BE2C (cell line): ENCODE data around the gene MEF2C.

Experiments
- DNase-seq: peaks from one replicate; pipeline ENCODE4 v3.0.0-alpha.2; 2020
- H3K27me3 ChIP-seq: fragments of 250-450 bp; sonication (Bioruptor Pico); 2 replicates; pipeline ENCODE4 v1.5.1; 2020; ENCODE audit warnings: mild to moderate bottlenecking
- H3K36me3 ChIP-seq: fragments of 250-450 bp; sonication (Bioruptor Pico); 2 replicates; pipeline ENCODE4 v1.5.1; 2020; ENCODE audit warnings: mild to moderate bottlenecking
- H3K4me1 ChIP-seq: fragments of 250-450 bp; sonication (Bioruptor Pico); 2 replicates; pipeline ENCODE4 v1.5.1; 2020
- H3K4me3 ChIP-seq: 2 replicates; pipeline ENCODE4 v1.5.1; 2011; ENCODE audit warnings: low read depth, low read length
- H3K9me3 ChIP-seq: fragments of 250-450 bp; sonication (Bioruptor Pico); 2 replicates; pipeline ENCODE4 v1.5.1; 2020
- TF ChIP-seq, protein P1 (sequence below): IDR thresholded peaks from 2 replicates; pipeline ENCODE4 v1.5.1; 2012; ENCODE audit warnings: mild to moderate bottlenecking, low read depth, low read length

The MEF2C gene

DNA sequence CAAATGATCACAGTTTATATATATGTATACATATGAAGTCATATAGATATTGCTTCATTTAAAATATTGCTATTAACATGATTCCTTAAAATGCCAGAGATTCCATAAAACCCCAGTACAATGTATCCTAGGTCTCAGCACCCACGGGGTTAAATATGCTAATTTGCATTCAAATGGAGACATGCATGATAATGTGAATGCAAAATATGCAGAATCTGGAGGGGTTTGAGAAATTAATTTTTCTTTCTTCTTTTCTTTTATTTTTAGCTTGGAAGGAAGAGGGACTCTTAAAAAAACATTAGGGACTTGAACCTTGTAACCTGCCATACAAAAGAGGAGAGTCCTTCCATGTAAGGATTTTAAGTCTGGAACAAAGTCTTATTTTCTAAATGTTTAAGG, 211.9 kb downstream of the MEF2C start:
- TF ChIP-seq, protein P1, sequence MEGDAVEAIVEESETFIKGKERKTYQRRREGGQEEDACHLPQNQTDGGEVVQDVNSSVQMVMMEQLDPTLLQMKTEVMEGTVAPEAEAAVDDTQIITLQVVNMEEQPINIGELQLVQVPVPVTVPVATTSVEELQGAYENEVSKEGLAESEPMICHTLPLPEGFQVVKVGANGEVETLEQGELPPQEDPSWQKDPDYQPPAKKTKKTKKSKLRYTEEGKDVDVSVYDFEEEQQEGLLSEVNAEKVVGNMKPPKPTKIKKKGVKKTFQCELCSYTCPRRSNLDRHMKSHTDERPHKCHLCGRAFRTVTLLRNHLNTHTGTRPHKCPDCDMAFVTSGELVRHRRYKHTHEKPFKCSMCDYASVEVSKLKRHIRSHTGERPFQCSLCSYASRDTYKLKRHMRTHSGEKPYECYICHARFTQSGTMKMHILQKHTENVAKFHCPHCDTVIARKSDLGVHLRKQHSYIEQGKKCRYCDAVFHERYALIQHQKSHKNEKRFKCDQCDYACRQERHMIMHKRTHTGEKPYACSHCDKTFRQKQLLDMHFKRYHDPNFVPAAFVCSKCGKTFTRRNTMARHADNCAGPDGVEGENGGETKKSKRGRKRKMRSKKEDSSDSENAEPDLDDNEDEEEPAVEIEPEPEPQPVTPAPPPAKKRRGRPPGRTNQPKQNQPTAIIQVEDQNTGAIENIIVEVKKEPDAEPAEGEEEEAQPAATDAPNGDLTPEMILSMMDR = no peak
- Histone ChIP-seq H3K36me3 (no peaks in the 10 kb centered on the region), H3K4me1 (no peaks in the 10 kb centered on the region), H3K4me3 (no peak overlapping the region), H3K27me3 (peaks cover 99% of the 10 kb centered on the region), H3K9me3 (no peaks in the 10 kb centered on the region)
- no peak for DNase-seq

DNA sequence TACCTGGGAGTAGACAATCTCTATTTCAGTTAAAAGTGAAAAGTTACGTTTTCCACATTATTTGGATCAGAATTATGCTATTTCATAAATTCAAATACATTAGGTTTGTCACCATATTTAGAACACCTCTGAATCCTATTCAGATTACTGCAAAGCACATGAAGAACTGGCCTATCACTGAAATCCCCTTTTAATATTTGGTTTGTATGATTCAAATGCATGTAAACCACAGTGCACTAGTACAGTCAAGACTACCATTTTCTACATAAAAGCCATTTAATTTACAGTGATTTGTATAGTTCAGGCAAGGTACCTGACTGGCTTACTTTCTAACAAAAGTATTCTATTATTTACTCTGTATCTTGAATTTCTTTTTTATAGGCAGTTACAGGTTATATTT, 212.5 kb downstream of the MEF2C start:
- Histone ChIP-seq H3K9me3 (no peaks in the 10 kb centered on the region), H3K36me3 (no peaks in the 10 kb centered on the region), H3K4me1 (no peaks in the 10 kb centered on the region), H3K27me3 (peaks cover 99% of the 10 kb centered on the region), H3K4me3 (no peak overlapping the region)
- TF ChIP-seq, protein P1 = no peak
- no peak for DNase-seq

DNA sequence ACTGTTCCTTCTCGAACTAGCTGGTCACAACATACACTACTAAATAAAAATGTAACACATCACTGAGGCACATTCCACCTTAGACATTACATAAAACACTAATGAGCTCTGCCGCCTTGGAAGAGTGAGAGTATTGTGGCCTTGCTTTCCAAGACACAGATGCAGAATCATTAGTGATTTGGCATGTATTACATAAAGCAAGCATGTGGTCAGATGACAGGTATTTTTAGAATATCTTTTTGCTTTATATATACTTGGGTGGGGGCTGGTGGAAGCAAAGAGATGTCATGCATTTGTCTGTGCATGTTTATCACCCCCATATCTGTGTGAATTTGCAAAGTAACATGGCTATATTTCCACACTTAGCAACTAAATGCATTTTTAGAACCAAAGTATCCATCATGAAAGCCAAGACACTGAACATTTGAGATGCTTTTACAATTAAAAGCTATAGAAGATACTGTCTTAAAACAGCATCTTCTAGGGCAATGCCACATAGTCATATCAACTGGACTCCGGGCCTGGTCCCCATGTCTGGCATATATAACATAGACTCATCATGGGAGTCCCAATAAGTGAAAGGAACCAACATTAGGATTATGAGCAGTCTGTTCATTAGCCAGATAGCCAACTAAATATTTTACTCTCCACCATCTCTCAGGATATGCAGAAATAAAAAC, 213.5 kb downstream of the MEF2C start:
- H3K4me1 ChIP-seq = no peaks in the 10 kb centered on the region
- TF ChIP-seq, protein P1 = no peak
- no peak for DNase-seq
- H3K36me3 ChIP-seq = no peaks in the 10 kb centered on the region
- no peaks in the 10 kb centered on the region for H3K9me3 ChIP-seq
- H3K4me3 ChIP-seq = no peak overlapping the region
- H3K27me3 ChIP-seq = peaks cover 99% of the 10 kb centered on the region

DNA sequence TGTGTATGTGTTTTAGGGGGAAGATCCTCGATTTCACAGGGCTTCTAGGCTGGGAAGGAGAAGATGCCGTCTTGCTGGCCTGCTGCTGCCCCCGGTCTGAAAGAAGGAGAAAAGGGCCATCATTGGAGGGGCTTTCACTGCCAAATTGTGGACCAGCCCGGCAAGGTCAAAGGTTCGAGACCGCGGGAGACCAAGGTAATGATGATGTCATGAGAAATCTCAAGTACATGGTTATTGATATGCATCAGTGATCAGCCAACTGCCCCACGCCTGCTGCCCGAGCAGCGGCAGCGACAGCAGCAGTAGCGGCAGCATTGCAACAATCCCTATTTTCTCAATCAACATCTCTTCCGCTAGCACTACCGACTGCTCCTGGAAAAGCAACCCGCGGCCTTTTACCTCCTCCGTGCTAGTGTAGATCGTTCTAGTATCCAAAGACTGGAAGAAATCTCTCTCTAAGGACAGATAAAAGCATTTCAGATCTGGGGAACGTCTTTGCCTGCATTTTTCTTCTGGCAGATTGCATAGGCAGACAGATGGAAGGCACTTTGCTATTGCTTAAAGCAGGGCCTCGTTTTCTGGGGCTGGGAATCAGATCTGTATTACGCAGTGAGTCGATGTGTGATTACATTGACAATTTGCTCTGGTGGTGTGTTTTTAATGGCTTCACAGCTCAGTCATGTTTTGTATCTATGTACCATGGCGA, 215.3 kb downstream of the MEF2C start:
- DNase-seq = no peak
- no peaks in the 10 kb centered on the region for H3K9me3 ChIP-seq
- no peaks in the 10 kb centered on the region for H3K36me3 ChIP-seq
- H3K4me3 ChIP-seq = no peak overlapping the region
- peaks cover 99% of the 10 kb centered on the region for H3K27me3 ChIP-seq
- H3K4me1 ChIP-seq = no peaks in the 10 kb centered on the region
- TF ChIP-seq, protein P1 = no peak
